ENCODE measurements around the gene RNF114. TPM values are rescaled to one million over a fixed set of nuclear protein-coding genes. Genes with fewer than 3 reads are reported as not detected.

The RNF114 gene
- total RNA-seq, 1 donor = 114 TPM

DNA sequence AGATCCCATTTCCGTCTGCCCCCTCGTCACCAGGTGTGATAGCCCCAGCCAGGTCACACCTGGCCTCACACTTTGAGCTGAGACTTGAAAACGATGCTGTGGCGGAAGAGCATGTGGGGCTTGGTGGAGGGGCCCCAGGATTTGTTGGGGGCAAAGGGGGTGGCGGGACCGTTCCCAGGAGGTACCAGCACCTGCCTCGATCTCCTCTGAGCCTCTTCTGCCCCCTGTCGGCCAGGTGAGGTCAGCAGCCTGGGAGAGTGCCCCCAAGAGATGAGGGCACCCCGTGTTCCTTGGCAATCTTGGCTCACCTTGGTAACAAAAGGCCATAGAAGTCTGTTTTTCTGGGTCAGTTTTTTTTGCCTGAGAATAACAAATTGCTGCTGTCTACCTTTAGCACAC, 46.3 kb upstream of the RNF114 start:
- H3K4me3 ChIP-seq (ENCODE audit: low read depth, low read length) = no peak overlapping the region
- TF ChIP-seq, protein P1, sequence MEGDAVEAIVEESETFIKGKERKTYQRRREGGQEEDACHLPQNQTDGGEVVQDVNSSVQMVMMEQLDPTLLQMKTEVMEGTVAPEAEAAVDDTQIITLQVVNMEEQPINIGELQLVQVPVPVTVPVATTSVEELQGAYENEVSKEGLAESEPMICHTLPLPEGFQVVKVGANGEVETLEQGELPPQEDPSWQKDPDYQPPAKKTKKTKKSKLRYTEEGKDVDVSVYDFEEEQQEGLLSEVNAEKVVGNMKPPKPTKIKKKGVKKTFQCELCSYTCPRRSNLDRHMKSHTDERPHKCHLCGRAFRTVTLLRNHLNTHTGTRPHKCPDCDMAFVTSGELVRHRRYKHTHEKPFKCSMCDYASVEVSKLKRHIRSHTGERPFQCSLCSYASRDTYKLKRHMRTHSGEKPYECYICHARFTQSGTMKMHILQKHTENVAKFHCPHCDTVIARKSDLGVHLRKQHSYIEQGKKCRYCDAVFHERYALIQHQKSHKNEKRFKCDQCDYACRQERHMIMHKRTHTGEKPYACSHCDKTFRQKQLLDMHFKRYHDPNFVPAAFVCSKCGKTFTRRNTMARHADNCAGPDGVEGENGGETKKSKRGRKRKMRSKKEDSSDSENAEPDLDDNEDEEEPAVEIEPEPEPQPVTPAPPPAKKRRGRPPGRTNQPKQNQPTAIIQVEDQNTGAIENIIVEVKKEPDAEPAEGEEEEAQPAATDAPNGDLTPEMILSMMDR (IDR thresholded peaks at IDR 0.05; ENCODE audit: insufficient read depth, low read length) = peak; percentile 20
- DNase-seq (ENCODE audit: low read depth) = no peak

DNA sequence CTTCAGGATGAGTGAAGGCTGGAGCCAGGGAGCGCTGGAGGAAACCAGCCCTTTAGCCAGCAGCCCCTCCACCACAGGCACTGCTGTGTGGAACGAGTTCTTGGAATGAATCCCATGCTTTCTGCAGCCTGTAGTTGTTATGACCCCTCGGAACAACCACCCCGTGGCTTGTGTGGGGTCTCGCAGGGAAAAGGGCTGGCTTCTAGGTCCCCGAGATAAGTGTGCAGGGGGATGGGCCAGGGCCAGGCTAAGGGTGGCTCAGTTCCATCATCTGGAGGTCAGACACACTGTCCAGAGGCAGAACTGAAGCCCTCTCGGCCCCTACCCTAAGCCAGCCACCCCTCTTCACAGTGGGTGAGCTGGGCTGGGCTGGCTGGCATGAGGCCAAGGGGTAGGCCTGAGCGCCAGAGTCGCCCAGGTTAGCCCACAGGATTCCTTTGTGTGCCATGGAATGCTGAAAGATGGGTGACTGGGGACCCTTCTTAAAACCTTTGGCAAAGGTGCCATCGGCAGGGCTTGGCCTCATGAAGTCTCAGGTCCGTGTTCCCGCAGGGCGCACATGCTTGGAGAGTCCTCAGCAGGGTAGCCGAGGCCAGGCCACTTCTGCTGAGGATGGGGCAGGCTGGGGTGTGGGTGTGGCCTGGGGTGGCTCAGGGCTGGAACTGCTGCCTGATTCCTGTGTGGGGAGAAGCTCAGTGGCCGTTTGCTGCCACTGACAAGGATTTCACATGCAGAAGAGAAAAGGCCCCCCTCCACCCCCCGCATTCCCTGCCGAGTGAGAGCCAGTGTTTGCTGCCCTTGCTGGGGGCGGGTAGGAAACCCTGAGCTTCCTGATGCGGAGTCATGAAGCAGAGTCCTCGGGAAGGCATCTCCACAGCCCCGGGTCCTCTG, 45.5 kb upstream of the RNF114 start:
- no peak for DNase-seq (ENCODE audit: low read depth)
- TF ChIP-seq, protein P1 (IDR thresholded peaks at IDR 0.05; ENCODE audit: insufficient read depth, low read length) = no peak
- H3K4me3 ChIP-seq (ENCODE audit: low read depth, low read length) = no peak overlapping the region

DNA sequence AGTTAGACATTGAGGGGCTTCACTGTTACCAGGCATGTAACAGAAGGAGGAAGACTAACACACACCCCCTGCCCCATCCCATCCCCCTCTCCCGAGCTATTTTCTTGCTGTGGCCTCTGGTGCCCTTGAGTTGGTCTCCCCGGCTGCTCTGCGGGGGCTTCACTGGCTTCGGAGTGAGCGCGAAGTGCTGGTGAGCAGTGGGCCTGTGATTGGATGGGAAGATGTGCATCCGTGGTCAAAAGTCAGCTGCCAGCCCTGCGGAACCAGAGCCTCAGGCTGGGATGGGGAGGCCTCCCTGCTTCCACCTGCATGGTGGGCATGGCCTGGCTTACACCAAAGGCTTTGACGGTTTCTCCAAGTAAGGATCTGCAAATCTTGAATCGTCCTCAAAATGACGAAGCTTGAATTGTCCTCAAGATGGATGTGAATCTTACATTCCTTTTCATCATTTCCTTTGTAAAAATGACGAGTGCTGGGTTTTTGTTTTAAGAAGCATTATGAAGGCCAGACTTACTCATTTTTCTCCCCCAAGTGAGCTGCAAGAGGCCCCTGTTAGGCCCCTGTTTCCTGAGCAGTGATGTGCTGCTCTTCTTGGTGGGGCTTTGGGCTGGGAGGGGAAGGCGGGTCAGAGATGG, 44.6 kb upstream of the RNF114 start:
- DNase-seq (ENCODE audit: low read depth) = no peak
- H3K4me3 ChIP-seq (ENCODE audit: low read depth, low read length) = no peak overlapping the region
- TF ChIP-seq, protein P1 (IDR thresholded peaks at IDR 0.05; ENCODE audit: insufficient read depth, low read length) = no peak

DNA sequence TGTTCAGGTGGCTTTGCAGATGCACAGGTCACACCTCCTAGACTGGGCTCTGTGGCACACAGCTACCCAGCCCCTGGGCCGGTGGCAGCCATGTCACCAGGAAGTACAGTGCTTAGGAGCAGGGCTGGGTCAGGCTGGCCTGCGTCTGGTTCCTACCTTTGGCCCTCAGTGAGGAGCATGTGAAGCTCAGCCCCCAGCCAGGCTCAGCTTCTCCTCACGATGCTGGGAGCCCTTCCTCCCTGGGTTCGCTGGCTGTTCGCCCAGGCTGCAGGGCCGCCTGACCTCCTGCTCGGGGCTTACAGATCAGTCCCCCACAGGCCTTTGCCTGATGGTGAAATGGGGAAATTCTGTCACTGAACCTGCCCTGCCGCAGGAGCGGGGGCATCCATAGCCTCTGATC, 43.9 kb upstream of the RNF114 start:
- H3K4me3 ChIP-seq (ENCODE audit: low read depth, low read length) = no peak overlapping the region
- TF ChIP-seq, protein P1 (IDR thresholded peaks at IDR 0.05; ENCODE audit: insufficient read depth, low read length) = no peak
- DNase-seq (ENCODE audit: low read depth) = no peak

DNA sequence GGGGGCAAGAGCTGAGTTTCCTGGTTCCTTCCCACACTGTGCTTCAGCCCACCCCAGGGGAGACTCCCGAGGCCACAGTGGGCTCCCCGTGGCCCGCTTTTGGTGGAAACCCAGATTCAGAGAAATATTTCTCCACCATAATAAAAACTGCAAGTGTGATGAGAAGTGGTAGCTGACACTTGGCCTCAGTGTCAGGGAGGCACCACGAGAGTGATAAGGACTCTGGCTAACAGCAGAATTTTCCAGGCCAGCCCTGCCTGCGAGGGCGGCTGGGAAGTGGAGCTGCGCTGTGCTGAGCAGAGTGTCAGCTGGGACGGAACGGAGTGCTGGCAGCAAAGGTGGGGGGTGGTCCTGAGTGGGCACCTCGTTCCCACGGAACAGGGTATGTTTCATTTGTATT, 43.4 kb upstream of the RNF114 start:
- TF ChIP-seq, protein P1 (IDR thresholded peaks at IDR 0.05; ENCODE audit: insufficient read depth, low read length) = no peak
- no peak for DNase-seq (ENCODE audit: low read depth)
- H3K4me3 ChIP-seq (ENCODE audit: low read depth, low read length) = no peak overlapping the region

DNA sequence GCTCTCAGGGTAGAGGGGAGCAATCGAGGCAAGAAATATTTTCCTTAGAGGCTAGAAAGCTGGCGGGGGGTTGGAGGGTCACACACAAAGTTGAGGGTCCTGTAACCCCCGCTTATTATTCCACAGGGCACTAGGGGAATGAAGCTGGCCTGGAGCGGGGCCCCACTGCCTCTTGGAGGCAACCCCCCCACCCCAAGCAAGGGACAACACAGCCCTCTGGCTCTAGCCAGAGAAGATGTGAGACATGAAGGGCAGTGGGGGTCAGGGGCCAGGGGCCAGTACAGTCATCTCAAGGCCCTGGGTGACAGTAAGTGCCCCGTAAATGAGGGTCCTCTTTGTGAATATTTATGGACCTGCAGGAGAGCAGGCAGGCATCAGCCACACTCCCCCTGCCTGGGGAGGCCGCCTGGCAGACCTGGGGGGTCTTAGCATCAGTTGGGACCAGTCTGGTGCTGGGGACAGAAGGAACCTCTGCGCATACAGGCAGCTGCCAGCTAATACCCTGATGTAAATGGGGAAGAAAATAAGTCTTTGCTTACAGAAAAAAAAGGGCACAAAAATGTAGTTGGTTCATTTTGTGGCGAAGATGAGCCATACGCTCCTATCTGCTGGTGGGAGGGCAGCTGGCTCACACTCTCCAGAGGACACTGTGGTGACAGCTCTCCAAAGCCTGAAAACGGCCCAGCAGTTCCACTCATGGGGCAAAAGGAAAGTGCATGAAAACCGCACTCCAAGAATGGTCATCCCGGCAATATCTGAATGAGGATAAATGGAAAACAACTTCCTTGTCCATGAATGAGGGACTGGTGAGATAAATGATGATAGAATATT, 42.7 kb upstream of the RNF114 start:
- DNase-seq (ENCODE audit: low read depth) = no peak
- TF ChIP-seq, protein P1 (IDR thresholded peaks at IDR 0.05; ENCODE audit: insufficient read depth, low read length) = no peak
- no peak overlapping the region for H3K4me3 ChIP-seq (ENCODE audit: low read depth, low read length)
